ENCODE measurements around the gene RAB30. TPM values are rescaled to one million over a fixed set of nuclear protein-coding genes. Genes with fewer than 3 reads are reported as not detected.
"Not testable (repeated sequence)": the region's sequence is repeated elsewhere in the genome, so short reads cannot be mapped to it uniquely, and the experiment has no call there.

RAB30 gene
- total RNA-seq, 1 donor from 2014 or later = 13.5 TPM

- Mint-ChIP-seq H3K27ac (no peak overlapping the region), H3K9me3 (ENCODE audit: low read depth) (peaks cover 18% of the 10 kb centered on the region), H3K27me3 (no peaks in the 10 kb centered on the region), H3K4me1 (ENCODE audit: low read depth) (no peaks in the 10 kb centered on the region), H3K4me3 (ENCODE audit: low read depth) (no peak overlapping the region), H3K36me3 (ENCODE audit: insufficient read depth) (no peaks in the 10 kb centered on the region)
- no peak for TF ChIP-seq CTCF (IDR thresholded peaks at IDR 0.05; ENCODE audit: unreplicated experiment)
- DNase-seq (ENCODE audit: low spot score, unreplicated experiment) = no peak
These were observed 122.3 kb downstream of the RAB30 start for GRCh38 chr11:82949352-82949751.

GRCh38 chr11:82945682-82946081 lies 126.0 kb downstream of the RAB30 start:
- Mint-ChIP-seq H3K36me3 (ENCODE audit: insufficient read depth) (no peaks in the 10 kb centered on the region), H3K27me3 (no peaks in the 10 kb centered on the region), H3K27ac (no peak overlapping the region), H3K4me3 (ENCODE audit: low read depth) (no peak overlapping the region), H3K4me1 (ENCODE audit: low read depth) (no peaks in the 10 kb centered on the region), H3K9me3 (ENCODE audit: low read depth) (peaks cover 5% of the 10 kb centered on the region)
- no peak for DNase-seq (ENCODE audit: low spot score, unreplicated experiment)
- no peak for TF ChIP-seq CTCF (IDR thresholded peaks at IDR 0.05; ENCODE audit: unreplicated experiment)

GRCh38 chr11:82945041-82945440 lies 126.7 kb downstream of the RAB30 start:
- H3K4me1 Mint-ChIP-seq (ENCODE audit: low read depth) = not testable (repeated sequence)

GRCh38 chr11:82944198-82944597 lies 127.5 kb downstream of the RAB30 start:
- H3K9me3 Mint-ChIP-seq (ENCODE audit: low read depth) = peaks cover 6% of the 10 kb centered on the region
- H3K4me1 Mint-ChIP-seq (ENCODE audit: low read depth) = no peaks in the 10 kb centered on the region
- H3K27ac Mint-ChIP-seq = no peak overlapping the region
- H3K27me3 Mint-ChIP-seq = no peaks in the 10 kb centered on the region
- H3K4me3 Mint-ChIP-seq (ENCODE audit: low read depth) = no peak overlapping the region
- no peak for TF ChIP-seq CTCF (IDR thresholded peaks at IDR 0.05; ENCODE audit: unreplicated experiment)
- no peaks in the 10 kb centered on the region for H3K36me3 Mint-ChIP-seq (ENCODE audit: insufficient read depth)
- no peak for DNase-seq (ENCODE audit: low spot score, unreplicated experiment)

More at GRCh38 chr11:82945041-82945440, 126.7 kb downstream of the RAB30 start:
- H3K4me3 Mint-ChIP-seq (ENCODE audit: low read depth); H3K36me3 Mint-ChIP-seq (ENCODE audit: insufficient read depth); H3K9me3 Mint-ChIP-seq (ENCODE audit: low read depth); H3K27ac Mint-ChIP-seq; H3K27me3 Mint-ChIP-seq; DNase-seq (ENCODE audit: low spot score, unreplicated experiment): not testable (repeated sequence)

- H3K4me3 Mint-ChIP-seq (ENCODE audit: low read depth); H3K9me3 Mint-ChIP-seq (ENCODE audit: low read depth); H3K36me3 Mint-ChIP-seq (ENCODE audit: insufficient read depth); H3K27ac Mint-ChIP-seq; H3K27me3 Mint-ChIP-seq; DNase-seq (ENCODE audit: low spot score, unreplicated experiment); H3K4me1 Mint-ChIP-seq (ENCODE audit: low read depth): not testable (repeated sequence)
These were observed 128.3 kb downstream of the RAB30 start for GRCh38 chr11:82943430-82943829.

GRCh38 chr11:82942376-82942775 lies 129.3 kb downstream of the RAB30 start:
- Mint-ChIP-seq H3K27ac (no peak overlapping the region), H3K9me3 (ENCODE audit: low read depth) (peaks cover 9% of the 10 kb centered on the region), H3K27me3 (no peaks in the 10 kb centered on the region), H3K36me3 (ENCODE audit: insufficient read depth) (no peaks in the 10 kb centered on the region), H3K4me1 (ENCODE audit: low read depth) (no peaks in the 10 kb centered on the region), H3K4me3 (ENCODE audit: low read depth) (no peak overlapping the region)
- no peak for TF ChIP-seq CTCF (IDR thresholded peaks at IDR 0.05; ENCODE audit: unreplicated experiment)
- DNase-seq (ENCODE audit: low spot score, unreplicated experiment) = no peak

Data from progenitor cell of endocrine pancreas (in vitro differentiated cells).